ENCODE data around the gene TUBB6.

GRCh38 chr18:12262748-12263147 is 45.3 kb upstream of the TUBB6 start:
- no peak for TF ChIP-seq TAF1 (IDR thresholded peaks at IDR 0.05; ENCODE audit: low read depth, low read length)
- no peak for TF ChIP-seq RXRA (IDR thresholded peaks at IDR 0.05; ENCODE audit: insufficient read depth, low read depth, low read length)
- no peak for TF ChIP-seq FOSL1 (IDR thresholded peaks at IDR 0.05; ENCODE audit: insufficient read depth, low read depth, low read length)
- TF ChIP-seq POLR2A (IDR thresholded peaks at IDR 0.05; ENCODE audit: control extremely low read depth in 1 of 2, low read depth in 2 of 2, low read length in 2 of 2), result no peak
- TF ChIP-seq GABPA (IDR thresholded peaks at IDR 0.05; ENCODE audit: borderline replicate concordance, insufficient read depth, low read length), result no peak
- no peak for TF ChIP-seq CTCF (IDR thresholded peaks at IDR 0.05; ENCODE audit: control extremely low read depth in 1 of 3, insufficient read depth in 1 of 3, low read depth in 1 of 3, low read length in 3 of 3)
- TF ChIP-seq, protein P1, sequence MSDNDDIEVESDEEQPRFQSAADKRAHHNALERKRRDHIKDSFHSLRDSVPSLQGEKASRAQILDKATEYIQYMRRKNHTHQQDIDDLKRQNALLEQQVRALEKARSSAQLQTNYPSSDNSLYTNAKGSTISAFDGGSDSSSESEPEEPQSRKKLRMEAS (IDR thresholded peaks at IDR 0.05), result no peak
- no peak for TF ChIP-seq JUND (IDR thresholded peaks at IDR 0.05; ENCODE audit: low read length)
- TF ChIP-seq KDM5A (IDR thresholded peaks at IDR 0.05; ENCODE audit: low read length), result no peak
- no peak for TF ChIP-seq MAFK (IDR thresholded peaks at IDR 0.05; ENCODE audit: low read depth, low read length)

Measured in H1 (cell line).